Posterior cingulate gyrus (tissue), 11 donors: ENCODE measurements around the gene MRPS31.
"Not testable (repeated sequence)": the region's sequence is repeated elsewhere in the genome, so short reads cannot be mapped to it uniquely, and the experiment has no call there.

Source experiments
- DNase-seq, 10 donors: peaks; one replicate each; pipeline versions ENCODE4 v3.0.0 to v3.0.0-alpha.2; 2020 to 2021; ENCODE audit warnings: mixed read lengths in 3 of 10
- intact Hi-C: fragments of 100-400 bp; cut with DNase I; formaldehyde crosslinking; loops from one replicate; pipeline ENCODE4 v1.15.1; 2023

MRPS31 gene

DNA sequence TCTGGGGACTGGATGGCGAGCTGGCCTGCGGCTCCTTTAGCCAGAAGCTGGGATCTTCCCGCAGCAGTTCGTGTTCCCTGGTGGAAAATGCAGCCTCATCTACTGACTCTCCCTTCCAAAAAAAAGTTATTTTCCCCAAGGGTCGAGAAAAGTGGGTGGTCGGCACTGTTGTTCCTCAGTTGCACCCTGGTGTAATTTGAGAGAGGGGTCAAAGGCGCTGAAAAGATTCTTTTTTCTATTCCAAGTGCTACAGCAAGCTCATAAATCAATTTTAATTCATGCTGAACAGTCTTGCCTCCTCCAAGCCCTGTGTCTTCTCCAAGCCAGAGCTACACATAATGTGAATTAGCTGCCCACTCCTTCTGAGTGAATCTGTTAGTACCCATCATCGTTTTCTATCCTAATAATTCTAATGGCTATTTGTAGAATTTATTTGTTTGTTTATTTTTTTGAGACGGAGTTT lies 19.2 kb upstream of the MRPS31 start:
- intact Hi-C loops = no loop called here
- no peak for DNase-seq

DNA sequence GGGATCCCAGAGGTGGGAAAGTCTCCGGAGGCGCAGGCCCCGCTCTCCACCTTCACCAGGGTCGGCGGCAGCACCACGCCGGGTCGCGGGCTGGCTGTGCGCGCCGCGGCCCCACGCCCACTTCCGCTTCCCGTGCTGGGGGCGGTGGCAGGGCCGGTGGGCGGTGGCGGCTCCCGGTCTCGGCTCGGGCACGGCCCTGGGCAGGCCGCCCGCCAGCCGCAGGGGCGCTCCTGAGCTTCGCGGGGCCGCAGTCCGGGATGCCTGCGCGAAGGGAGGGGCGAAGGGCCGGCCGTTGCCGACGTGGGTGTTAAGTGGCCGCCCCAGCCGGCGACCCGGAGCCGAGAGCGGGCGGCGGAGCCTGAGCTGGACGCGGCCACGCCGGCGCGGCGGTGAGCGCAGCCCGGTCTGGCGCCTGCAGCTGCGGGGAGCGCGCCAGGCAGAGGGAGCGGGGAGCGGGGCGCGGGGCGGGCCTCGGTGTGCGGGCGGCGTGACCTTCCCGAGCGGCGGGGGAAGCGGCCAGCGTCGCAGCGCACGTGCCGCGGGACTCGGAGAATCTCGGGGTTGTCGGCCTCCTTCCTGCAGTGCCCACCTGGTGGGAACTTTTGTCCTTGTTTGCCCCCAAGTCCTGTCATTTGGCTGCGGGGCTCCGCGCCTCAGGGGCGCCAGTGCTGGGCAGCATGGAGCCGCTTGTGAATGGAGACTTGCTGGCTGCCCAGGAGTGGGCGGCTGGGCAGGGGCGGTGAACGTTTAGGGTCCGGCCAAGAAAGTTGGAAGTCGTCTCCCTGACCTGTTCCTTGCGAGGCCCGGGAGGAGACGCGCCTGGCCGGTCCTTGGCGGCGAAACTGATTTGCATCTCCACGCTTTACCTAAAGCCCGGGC lies 18.5 kb upstream of the MRPS31 start, which contains the start of gene SLC25A15:
Gene SLC25A15 (plus strand): TSS at position 337 of the 879 bp plus-strand sequence. CDS start 3,616 bp downstream, outside the sequence.
- intact Hi-C loops = no loop called here
- DNase-seq = peak; percentile 27 to 92 (median 42)

DNA sequence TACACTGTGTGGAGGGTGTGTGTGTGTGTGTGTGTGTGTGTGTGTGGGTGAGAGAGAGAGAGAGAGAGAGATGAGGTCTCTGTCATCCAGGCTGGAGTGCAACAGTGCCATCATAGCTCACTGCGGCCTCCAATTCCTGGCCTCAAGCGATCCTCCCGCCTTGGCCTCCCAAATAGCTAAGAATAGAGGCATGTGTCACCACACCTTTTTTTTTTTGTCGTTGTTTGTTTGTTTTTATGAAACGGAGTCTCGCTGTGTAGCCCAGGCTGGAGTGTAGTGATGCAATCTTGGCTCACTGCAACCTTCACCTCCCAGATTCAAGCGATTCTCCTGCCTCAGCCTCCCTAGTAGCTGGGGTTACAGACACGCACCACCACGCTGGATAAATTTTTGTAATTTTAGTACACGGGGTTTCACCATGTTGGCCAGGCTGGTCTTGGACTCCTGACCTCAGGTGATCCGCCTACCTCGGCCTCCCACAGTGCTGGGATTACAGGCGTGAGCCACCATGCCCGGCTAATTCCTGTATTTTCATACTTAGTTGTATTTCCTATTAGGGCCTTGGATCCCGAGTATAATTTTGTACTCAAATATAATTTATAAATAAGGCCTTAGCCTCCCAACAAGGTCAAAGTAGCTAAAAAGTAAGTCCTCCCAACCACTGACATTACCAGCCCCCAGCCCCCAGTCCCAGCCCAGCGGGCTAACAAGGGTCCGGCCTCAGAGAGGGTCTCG lies 17.7 kb upstream of the MRPS31 start:
- intact Hi-C loops, DNase-seq: not testable (repeated sequence)

DNA sequence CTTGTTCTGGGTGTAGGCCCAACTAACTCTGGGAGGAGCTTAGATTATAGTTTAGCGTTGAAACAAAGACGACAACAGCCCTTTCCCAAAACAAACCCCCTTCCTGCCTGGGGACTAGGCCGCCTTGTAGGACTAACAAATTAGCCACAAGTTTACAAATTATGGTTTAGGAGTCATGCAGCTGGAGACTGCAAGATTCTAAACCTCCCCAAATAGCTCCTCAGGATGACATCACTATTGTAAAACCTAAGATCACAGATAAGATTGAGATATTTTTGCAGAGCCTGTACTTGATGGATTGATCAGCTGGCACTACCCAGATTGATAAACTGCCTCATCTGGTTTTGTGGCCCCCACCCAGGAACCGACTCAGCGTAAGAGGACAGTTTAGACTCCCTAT lies 16.1 kb upstream of the MRPS31 start:
- intact Hi-C loops = no loop called here

DNA sequence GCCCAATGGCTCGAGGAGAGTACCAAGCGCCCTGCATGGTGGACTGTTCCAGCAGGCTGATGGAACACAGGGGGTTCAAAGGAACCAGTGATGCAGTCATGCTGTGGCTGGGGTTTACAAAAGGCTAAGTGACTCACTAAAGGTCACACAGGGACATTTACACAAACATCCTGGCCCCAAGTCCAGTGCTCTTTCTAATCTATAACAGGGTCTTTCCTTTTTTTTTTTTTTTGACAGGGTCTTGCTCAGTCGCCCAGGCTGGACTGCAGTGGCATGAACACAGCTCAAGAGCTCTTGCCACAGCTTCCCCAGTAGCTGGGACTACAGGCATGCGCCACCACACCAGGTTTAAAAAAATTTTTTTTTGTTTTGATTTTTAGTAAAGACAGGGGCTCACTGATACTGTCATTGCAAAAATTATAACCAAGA lies 15.6 kb upstream of the MRPS31 start:
- intact Hi-C loops = no loop called here
- DNase-seq = no peak

More for the DNA sequence above, 16.1 kb upstream of the MRPS31 start:
- DNase-seq = no peak

DNA sequence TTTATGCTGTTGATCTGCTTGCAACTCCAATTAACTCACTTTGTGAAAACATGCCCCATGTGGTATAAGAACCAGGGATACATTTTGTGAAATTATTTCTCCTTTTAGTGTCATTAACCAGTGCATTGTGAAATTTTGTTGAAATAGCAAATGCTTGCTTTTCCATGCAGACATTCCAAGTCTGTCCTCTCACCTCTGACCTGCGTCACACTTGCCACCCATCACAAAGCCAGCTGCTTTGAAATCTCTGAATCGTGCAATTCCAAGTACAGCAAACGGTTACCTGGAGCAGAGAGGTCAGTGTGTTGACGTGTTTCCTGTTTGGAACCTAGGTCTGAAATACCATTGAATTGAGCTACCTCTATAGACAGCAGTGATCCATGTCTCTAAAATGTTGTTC lies 13.6 kb upstream of the MRPS31 start:
- DNase-seq = no peak
- intact Hi-C loops = no loop called here

DNA sequence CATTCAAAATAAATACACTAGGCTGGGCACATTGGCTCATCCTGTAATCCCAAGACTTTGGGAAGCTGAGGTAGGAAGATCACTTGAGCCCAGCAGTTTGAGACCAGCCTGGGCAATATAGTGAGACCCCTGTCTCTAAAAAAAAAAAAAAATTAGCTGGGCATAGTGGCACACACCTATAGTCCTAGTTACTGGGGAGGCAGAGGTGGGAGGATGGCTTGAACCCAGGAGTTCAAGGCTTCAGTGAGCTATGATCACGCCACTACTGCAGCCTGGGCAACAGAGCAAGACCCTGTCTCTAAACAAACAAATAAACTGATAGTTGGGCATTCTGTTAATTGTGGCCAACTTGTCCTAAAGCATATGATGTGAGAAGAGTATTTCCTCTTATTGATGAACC lies 12.0 kb upstream of the MRPS31 start:
- DNase-seq, intact Hi-C loops: not testable (repeated sequence)

DNA sequence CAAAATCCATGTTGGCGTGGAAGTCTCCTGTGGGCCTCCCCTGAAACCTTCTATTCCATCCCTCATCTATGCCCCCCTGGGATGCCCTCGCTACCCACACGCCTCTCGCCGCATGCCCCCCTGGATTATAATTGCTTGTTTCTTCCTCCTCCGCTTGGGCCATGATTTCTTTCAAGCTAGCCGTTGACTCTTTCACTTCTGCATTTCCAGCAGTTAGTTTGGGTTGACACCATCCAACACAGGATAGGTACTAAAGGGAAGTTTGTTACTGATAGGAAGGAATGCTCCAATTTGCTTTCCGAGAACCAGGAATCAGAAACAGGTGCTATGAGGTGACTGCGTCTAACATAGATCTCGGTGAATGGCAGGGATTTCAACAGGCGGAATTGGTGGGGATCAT lies 10.7 kb upstream of the MRPS31 start:
- DNase-seq = no peak
- intact Hi-C loops = no loop called here

DNA sequence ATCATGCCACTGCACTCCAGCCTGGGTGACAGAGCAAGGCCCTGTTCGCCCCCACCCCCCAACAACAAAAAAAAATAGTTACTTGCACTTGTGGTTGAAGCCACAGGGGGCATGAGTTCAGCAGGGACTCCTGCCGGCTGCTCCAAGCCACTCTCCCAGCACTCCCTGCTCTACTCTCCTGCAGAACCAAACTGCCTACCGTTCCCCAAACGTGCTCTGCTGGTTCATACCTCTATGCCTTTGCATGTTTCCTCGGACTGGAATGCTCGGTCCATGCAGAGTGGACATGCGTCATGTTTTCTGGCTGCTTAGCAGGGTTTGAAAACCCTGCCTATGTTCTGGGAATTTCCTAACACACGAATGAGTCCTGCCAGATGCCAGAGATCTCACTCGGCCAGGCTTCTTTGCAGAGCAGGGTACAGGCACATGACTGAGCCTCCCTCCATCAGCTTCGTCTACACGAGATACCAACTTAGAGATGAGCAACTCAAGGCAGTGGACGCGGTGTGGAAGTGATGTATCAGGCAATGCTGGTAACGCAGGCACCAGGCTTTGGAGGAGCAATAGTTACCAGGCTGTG lies 9.9 kb upstream of the MRPS31 start:
- DNase-seq = no peak
- intact Hi-C loops = no loop called here

DNA sequence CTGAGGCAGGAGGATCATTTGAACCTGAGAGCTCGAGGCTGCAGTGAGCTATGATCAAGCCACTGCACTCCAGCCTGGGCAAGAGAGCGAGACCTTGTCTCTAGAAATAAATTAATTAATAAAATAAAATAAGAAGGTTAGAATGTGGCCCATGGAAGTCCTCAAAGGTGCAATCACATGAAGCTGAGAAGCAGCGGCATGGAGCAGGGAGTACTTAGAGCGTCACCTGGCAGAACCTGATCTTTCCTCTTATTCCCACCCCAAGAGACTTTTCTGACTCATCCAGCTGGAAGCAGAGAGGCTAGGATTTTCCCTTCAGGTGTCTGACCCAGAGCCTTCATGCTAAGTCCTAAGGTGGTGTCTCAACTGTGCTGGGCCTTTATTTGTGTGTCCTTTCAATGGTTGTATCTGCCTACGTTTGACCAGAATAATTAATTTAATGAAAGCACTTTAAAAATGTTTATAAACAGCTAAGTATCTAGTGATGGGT lies 8.9 kb upstream of the MRPS31 start:
- intact Hi-C loops = loop anchor here (5.0 kb wide), 1 partner anchor 212 kb away; no protein-coding TSS in a partner anchor
- DNase-seq = no peak

DNA sequence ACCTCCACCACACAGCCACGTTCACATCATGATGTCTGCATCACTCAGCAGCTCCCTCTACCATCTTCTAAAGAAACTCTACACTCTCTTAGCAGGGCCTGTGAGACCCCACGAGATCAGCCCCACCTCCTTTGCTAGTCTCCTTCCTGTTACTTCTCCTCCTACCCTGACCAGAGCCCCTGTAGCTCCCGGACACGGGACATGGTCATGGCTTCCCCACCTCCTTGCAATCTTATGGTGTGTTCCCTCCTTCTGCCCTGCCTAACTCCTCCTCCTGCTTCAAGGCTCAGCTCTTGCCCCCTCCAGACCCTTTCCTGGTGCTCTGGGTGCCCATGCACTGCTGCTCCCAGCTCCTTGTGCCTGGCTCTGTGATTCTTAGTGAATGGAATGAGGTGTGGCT lies 8.1 kb upstream of the MRPS31 start:
- DNase-seq = no peak
- intact Hi-C loops = loop anchor here (5.0 kb wide), 1 partner anchor 213 kb away; no protein-coding TSS in a partner anchor

DNA sequence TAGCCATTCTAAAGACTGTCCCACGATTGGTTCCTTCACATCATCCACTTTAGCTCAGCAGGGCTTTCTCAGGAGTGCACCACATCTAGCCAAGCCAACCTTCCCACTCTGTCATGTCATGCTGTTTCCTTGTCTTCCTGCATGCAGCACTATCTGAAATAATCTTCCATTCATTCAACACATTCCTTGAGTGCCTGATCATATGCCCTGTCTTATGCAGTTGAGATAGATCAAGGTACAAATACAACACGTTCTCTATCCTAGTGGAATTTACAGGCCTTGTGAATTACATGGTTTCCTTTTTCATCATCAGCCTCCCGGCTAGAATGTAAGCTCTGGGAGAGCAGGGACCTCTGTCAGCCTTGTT lies 6.8 kb upstream of the MRPS31 start:
- DNase-seq = no peak
- intact Hi-C loops = loop anchor here (5.0 kb wide), 1 partner anchor 215 kb away; no protein-coding TSS in a partner anchor

DNA sequence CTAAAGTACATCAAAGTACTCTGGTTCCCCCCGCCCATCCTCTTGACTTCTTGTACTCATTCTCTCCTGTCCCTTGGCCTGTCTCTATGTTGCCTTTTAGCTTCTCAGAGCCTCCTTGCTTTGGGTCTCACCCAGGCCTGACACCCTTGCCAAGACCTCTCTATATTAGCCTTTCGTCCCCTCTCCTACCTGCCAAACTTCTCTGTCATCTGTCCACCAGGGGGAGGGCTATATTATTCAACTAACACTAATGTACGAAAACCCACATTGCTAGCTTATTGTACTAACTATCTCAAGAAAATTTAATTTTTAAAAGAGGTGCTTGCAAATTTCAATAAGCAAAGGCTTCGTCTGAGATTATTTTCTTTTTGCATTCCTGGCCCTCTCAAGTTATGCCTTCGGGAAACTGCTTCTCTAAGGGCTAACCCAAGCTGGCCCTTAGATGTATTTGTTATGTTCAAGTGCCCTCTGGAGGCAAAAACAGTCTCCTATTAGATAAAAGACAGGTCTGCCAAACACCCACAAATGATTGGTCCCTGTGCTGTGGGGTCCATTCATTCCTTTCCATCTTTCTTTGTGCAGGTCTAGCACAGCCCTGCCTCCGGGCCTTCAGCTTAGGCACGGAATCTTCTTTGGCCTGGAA lies 6.3 kb upstream of the MRPS31 start:
- intact Hi-C loops = loop anchor here (5.0 kb wide), 1 partner anchor 215 kb away; no protein-coding TSS in a partner anchor
- DNase-seq = no peak

DNA sequence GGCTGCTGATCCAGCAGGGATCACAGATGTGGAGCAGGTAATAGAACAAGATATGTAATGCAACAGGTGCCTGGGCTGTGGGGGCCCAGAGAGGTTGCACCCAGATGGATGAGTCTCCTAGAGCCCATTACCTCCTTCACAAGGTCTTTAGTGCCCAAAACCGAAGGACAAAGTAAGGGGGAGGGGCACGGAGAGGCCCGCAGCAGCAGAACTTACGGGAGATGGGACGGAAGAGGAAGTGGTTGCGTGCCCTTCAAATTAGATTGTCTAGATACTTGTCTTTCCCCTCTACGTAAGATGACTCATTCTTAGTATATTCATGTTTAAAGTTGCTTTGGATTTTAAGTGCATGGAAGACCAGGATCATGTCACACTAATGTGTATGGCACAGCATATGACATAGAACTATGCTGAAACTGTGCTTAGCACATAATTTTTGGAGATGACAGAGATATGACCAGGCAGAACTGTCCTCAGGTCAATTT lies 5.7 kb upstream of the MRPS31 start:
- intact Hi-C loops = loop anchor here (5.0 kb wide), 1 partner anchor 216 kb away; no protein-coding TSS in a partner anchor
- DNase-seq = no peak

DNA sequence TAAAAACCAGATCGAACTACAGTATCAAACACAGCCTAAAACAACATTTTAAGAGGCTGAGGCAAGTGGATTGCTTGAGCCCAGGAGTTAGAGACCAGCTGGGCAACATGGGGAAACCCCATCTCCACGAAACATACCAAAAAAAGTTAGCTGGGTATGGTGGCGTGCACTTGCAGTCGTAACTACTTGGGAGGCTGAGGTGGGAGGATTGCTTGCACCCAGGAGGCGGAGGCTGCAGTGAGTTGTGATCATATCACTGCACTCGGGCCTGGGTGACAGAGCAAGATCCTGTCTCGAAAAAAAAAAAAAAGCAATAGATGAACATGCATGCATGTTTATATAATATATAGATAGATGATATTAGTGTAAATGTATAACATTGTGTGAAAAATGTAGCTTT lies 5.2 kb upstream of the MRPS31 start:
- no peak for DNase-seq
- intact Hi-C loops = loop anchor here (5.0 kb wide), 1 partner anchor 216 kb away; no protein-coding TSS in a partner anchor

DNA sequence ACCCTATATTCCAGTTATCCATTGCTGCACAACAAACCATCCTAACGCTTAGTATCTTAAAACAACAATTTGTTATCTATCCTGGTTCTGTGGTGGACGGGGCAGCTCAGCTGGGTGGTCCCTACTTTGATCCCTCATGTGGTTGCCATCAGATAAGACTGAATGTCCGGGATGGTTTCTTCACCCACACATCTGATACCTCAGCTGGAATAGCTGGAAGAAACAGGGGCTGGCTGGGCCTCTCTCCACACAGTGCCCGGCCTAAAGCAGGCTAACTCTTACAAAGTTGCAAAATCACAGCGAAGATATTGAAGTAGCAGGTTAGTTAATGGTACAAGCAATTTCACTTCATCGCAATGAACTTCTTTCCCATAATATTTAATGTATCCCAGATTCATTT lies 3.7 kb upstream of the MRPS31 start:
- no peak for DNase-seq
- intact Hi-C loops = loop anchor here (5.0 kb wide), 2 partner anchors 148 to 218 kb away; no protein-coding TSS in a partner anchor

DNA sequence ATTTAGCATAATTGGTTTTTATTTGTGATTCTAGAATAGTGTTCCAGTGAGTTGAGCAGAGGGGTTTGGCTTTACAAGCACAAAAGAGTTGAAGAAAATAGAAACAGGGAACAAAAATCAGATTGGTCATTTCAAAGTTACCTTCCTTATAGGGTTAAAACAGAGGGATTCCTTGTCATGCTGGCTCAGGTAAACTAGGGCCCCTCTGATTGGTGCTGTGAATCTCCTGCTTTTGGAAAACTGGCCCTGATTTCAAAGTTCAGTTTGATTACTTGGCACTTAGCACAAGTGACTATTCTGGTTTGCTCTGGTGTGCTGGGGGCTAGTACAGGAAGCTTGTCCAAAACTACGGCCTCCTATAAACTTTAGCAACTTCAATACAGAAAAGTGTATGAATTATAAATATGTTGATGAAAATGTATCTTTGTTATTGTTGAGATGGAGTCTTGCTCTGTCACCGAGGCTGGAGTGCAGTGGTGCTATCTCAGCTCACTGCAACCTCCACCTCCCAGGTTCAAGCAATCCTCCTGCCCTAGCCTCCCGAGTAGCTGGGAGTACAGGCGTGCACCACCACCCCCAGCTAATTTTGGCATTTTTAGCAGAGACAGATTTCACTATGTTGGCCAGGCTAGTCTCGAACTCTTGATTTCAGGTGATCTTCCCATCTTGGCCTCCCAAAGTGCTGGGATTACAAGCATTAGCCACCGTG lies 1.9 kb upstream of the MRPS31 start:
- intact Hi-C loops = loop anchor here (5.0 kb wide), 1 partner anchor 149 kb away; no protein-coding TSS in a partner anchor
- DNase-seq = no peak

DNA sequence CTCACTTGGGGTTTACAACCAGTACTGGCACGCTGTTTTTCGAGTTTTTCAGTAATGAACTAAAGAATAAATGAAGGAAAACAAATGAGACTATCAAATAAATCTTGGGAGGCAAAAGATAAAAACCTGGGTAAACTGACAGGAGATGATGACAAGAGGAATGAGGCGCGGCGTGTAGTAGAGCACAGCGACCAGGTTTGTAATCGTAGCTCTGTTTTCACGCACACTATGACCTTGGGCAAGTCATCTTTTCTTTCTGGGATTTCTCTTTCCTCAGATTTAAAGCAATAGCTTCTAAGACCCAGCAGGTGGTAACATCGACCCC lies 419 bp downstream of the MRPS31 start:
- intact Hi-C loops = loop anchor here (5.0 kb wide), 1 partner anchor 152 kb away; no protein-coding TSS in a partner anchor
- DNase-seq = no peak

DNA sequence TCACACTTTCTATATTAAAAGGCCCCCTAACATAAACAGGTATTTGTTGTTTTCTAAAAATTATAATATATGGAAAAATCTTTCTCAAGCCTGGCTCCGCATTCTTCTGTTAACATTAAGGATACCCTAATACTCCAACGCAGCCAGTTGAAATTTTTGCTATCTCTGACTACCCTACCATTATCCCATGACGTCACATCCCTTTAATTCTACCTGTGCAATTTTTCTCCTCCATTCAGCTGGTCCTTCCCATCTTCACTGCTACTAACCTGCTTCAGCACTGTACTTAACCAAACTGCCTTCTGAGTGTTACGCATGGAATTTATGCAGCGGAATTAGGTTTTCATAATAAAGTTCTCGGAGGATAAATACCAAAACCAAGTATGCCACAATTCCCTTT lies 1.0 kb downstream of the MRPS31 start:
- DNase-seq = no peak
- intact Hi-C loops = loop anchor here (5.0 kb wide), 1 partner anchor 152 kb away; no protein-coding TSS in a partner anchor
